Rectal smooth muscle tissue (tissue), 1 donor: ENCODE measurements around the gene KRTAP10-8.
"Not testable (repeated sequence)": the region's sequence is repeated elsewhere in the genome, so short reads cannot be mapped to it uniquely, and the experiment has no call there.

Experiments used
- H3K27ac ChIP-seq: one replicate; pipeline ENCODE4 v1.7.0; 2013; ENCODE audit warnings: low read depth, low read length, inconsistent platforms
- H3K27me3 ChIP-seq: one replicate; pipeline ENCODE4 v1.7.0; 2013; ENCODE audit warnings: low read length; ENCODE audit not compliant: control insufficient read depth, insufficient read depth
- H3K36me3 ChIP-seq: one replicate; pipeline ENCODE4 v1.7.0; 2013; ENCODE audit warnings: low read length; ENCODE audit not compliant: control insufficient read depth, insufficient read depth
- H3K4me1 ChIP-seq: one replicate; pipeline ENCODE4 v1.7.0; 2013; ENCODE audit warnings: low read length; ENCODE audit not compliant: control insufficient read depth, insufficient read depth
- H3K4me3 ChIP-seq: one replicate; pipeline ENCODE4 v1.7.0; 2013; ENCODE audit warnings: low read length
- H3K9ac ChIP-seq: one replicate; pipeline ENCODE4 v1.7.0; 2013; ENCODE audit warnings: low read length

Gene KRTAP10-8

GRCh38 chr21:44650265-44650972 is 38.5 kb downstream of the KRTAP10-8 start:
- Histone ChIP-seq H3K4me1 (no peaks in the 10 kb centered on the region), H3K27ac (no peak overlapping the region), H3K4me3 (no peak overlapping the region), H3K27me3 (no peaks in the 10 kb centered on the region), H3K36me3 (no peaks in the 10 kb centered on the region), H3K9ac (no peak overlapping the region)

- Histone ChIP-seq H3K9ac (no peak overlapping the region), H3K27me3 (no peaks in the 10 kb centered on the region), H3K27ac (no peak overlapping the region), H3K36me3 (no peaks in the 10 kb centered on the region), H3K4me1 (no peaks in the 10 kb centered on the region), H3K4me3 (no peak overlapping the region)
Measured at GRCh38 chr21:44650973-44651675, 39.2 kb downstream of the KRTAP10-8 start.

- Histone ChIP-seq H3K4me1 (no peaks in the 10 kb centered on the region), H3K27me3 (peaks cover 4% of the 10 kb centered on the region), H3K4me3 (no peak overlapping the region), H3K27ac (no peak overlapping the region), H3K9ac (no peak overlapping the region), H3K36me3 (no peaks in the 10 kb centered on the region)
Measured at GRCh38 chr21:44653123-44653522, 41.2 kb downstream of the KRTAP10-8 start.

- Histone ChIP-seq H3K9ac (no peak overlapping the region), H3K36me3 (no peaks in the 10 kb centered on the region), H3K4me1 (no peaks in the 10 kb centered on the region), H3K27ac (no peak overlapping the region), H3K27me3 (peaks cover 4% of the 10 kb centered on the region), H3K4me3 (no peak overlapping the region)
Measured at GRCh38 chr21:44653656-44654575, 42.0 kb downstream of the KRTAP10-8 start.

- Histone ChIP-seq H3K36me3 (no peaks in the 10 kb centered on the region), H3K4me1 (no peaks in the 10 kb centered on the region), H3K27ac (no peak within 1 kb of the TSS), H3K27me3 (peaks cover 4% of the 10 kb centered on the region), H3K9ac (no peak within 1 kb of the TSS), H3K4me3 (no peak within 1 kb of the TSS)
Measured at GRCh38 chr21:44654576-44655175, 42.8 kb downstream of the KRTAP10-8 start, which contains the start of gene KRTAP12-4. Gene KRTAP12-4 (minus strand): TSS chr21:44654659. CDS start chr21:44654614, 45 bp downstream.

- Histone ChIP-seq H3K27me3 (peaks cover 4% of the 10 kb centered on the region), H3K4me1 (no peaks in the 10 kb centered on the region), H3K27ac (no peak overlapping the region), H3K4me3 (no peak overlapping the region), H3K9ac (no peak overlapping the region), H3K36me3 (no peaks in the 10 kb centered on the region)
Measured at GRCh38 chr21:44656868-44657267, 45.0 kb downstream of the KRTAP10-8 start.

GRCh38 chr21:44657635-44658540 is 46.0 kb downstream of the KRTAP10-8 start, which contains the start of gene KRTAP12-3:
Gene KRTAP12-3 (plus strand): TSS chr21:44657932. CDS start chr21:44657980, 48 bp downstream.
- Histone ChIP-seq H3K36me3 (no peaks in the 10 kb centered on the region), H3K27ac (no peak within 1 kb of the TSS), H3K9ac (no peak within 1 kb of the TSS), H3K27me3 (peaks cover 4% of the 10 kb centered on the region), H3K4me1 (no peaks in the 10 kb centered on the region), H3K4me3 (no peak within 1 kb of the TSS)

GRCh38 chr21:44658541-44658910 is 46.6 kb downstream of the KRTAP10-8 start:
- H3K27ac ChIP-seq, result no peak overlapping the region

GRCh38 chr21:44658913-44659595 is 47.2 kb downstream of the KRTAP10-8 start:
- Histone ChIP-seq H3K27ac (no peak overlapping the region), H3K27me3 (peaks cover 4% of the 10 kb centered on the region), H3K4me1 (no peaks in the 10 kb centered on the region), H3K36me3 (no peaks in the 10 kb centered on the region), H3K9ac (no peak overlapping the region), H3K4me3 (no peak overlapping the region)

More at GRCh38 chr21:44658541-44658910, 46.6 kb downstream of the KRTAP10-8 start:
- H3K4me3 ChIP-seq, result no peak overlapping the region
- H3K36me3 ChIP-seq, result no peaks in the 10 kb centered on the region
- no peak overlapping the region for H3K9ac ChIP-seq
- no peaks in the 10 kb centered on the region for H3K4me1 ChIP-seq
- peaks cover 4% of the 10 kb centered on the region for H3K27me3 ChIP-seq

GRCh38 chr21:44661567-44661966 is 49.7 kb downstream of the KRTAP10-8 start:
- H3K27ac ChIP-seq, H3K27me3 ChIP-seq, H3K4me3 ChIP-seq, H3K9ac ChIP-seq, H3K4me1 ChIP-seq, H3K36me3 ChIP-seq: not testable (repeated sequence)
